ENCODE measurements around the gene ATP7B.

DNA sequence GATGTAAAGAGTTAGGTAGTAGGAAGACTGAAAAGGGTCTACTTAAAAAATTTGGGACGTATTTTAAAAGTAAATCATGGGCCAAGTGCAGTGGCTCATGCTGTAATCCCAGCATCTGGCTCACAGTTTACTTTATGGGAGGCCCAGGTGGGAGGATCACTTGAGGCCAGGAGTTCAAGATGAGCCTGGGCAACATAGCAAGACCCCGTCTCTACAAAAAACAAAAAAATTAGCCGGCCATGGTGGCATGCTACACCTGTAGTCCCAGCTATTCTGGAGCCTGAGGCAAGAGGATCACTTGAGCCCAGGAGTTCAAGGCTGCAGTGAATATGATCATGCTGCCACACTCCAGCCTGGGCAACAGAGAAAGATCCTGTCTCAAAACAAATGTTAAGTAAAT lies 36.2 kb upstream of the ATP7B start:
- TF ChIP-seq, protein P1, sequence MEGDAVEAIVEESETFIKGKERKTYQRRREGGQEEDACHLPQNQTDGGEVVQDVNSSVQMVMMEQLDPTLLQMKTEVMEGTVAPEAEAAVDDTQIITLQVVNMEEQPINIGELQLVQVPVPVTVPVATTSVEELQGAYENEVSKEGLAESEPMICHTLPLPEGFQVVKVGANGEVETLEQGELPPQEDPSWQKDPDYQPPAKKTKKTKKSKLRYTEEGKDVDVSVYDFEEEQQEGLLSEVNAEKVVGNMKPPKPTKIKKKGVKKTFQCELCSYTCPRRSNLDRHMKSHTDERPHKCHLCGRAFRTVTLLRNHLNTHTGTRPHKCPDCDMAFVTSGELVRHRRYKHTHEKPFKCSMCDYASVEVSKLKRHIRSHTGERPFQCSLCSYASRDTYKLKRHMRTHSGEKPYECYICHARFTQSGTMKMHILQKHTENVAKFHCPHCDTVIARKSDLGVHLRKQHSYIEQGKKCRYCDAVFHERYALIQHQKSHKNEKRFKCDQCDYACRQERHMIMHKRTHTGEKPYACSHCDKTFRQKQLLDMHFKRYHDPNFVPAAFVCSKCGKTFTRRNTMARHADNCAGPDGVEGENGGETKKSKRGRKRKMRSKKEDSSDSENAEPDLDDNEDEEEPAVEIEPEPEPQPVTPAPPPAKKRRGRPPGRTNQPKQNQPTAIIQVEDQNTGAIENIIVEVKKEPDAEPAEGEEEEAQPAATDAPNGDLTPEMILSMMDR (IDR thresholded peaks at IDR 0.05; ENCODE audit: insufficient read depth, low read length), result no peak
- TF ChIP-seq GABPA (IDR thresholded peaks at IDR 0.05; ENCODE audit: low read depth), result no peak
- TF ChIP-seq POLR2AphosphoS5 (IDR thresholded peaks at IDR 0.05; ENCODE audit: low read depth), result no peak
- TF ChIP-seq, protein P2, sequence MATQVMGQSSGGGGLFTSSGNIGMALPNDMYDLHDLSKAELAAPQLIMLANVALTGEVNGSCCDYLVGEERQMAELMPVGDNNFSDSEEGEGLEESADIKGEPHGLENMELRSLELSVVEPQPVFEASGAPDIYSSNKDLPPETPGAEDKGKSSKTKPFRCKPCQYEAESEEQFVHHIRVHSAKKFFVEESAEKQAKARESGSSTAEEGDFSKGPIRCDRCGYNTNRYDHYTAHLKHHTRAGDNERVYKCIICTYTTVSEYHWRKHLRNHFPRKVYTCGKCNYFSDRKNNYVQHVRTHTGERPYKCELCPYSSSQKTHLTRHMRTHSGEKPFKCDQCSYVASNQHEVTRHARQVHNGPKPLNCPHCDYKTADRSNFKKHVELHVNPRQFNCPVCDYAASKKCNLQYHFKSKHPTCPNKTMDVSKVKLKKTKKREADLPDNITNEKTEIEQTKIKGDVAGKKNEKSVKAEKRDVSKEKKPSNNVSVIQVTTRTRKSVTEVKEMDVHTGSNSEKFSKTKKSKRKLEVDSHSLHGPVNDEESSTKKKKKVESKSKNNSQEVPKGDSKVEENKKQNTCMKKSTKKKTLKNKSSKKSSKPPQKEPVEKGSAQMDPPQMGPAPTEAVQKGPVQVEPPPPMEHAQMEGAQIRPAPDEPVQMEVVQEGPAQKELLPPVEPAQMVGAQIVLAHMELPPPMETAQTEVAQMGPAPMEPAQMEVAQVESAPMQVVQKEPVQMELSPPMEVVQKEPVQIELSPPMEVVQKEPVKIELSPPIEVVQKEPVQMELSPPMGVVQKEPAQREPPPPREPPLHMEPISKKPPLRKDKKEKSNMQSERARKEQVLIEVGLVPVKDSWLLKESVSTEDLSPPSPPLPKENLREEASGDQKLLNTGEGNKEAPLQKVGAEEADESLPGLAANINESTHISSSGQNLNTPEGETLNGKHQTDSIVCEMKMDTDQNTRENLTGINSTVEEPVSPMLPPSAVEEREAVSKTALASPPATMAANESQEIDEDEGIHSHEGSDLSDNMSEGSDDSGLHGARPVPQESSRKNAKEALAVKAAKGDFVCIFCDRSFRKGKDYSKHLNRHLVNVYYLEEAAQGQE (IDR thresholded peaks at IDR 0.05; ENCODE audit: insufficient replicate concordance, low read depth), result no peak
